Stimulated activated naive CD8-positive, alpha-beta T cell treated with anti-CD3 and anti-CD28 coated beads, Interleukin-15, Interleukin-2, amounts not matched to agents 100 ng/mL and 50 ng/mL, for 24 hours (primary cell): ENCODE results near the gene TGM3.

ENCODE experiments used
- H3K27ac Mint-ChIP-seq: one replicate; pipeline ENCODE4 v1.8.0; 2021; ENCODE audit warnings: mild to moderate bottlenecking, mixed read lengths
- H3K27me3 Mint-ChIP-seq: one replicate; pipeline ENCODE4 v1.8.0; 2021; ENCODE audit warnings: mixed read lengths
- H3K36me3 Mint-ChIP-seq: one replicate; pipeline ENCODE4 v1.8.0; 2021; ENCODE audit warnings: low read depth, mixed read lengths
- H3K4me1 Mint-ChIP-seq: one replicate; pipeline ENCODE4 v1.8.0; 2021; ENCODE audit warnings: low read depth, mixed read lengths
- H3K4me3 Mint-ChIP-seq: one replicate; pipeline ENCODE4 v1.8.0; 2021; ENCODE audit warnings: mild to moderate bottlenecking, mixed read lengths
- H3K9me3 Mint-ChIP-seq: one replicate; pipeline ENCODE4 v1.8.0; 2021; ENCODE audit warnings: mixed read lengths

The TGM3 gene

DNA sequence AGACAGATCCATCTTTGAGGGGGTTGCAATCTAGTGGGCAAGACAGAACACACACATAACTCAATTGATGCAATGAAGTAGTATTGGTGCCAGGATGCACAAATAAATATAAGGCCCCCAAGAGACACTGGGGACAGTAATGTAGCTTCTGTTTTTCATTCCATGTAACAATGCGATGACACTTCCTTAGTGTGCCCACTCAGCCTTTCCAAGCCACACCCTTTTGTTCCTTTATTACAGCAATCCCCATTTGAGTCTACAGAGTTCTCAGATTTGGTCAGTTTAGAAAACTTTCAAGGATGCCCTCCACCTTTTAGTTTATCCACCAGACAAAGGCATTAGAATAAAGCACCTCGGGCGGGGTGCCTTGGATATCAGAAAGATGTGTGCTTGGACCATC, 15.5 kb downstream of the TGM3 start:
- Mint-ChIP-seq H3K4me1 (no peaks in the 10 kb centered on the region), H3K9me3 (no peaks in the 10 kb centered on the region), H3K4me3 (no peak overlapping the region), H3K27ac (no peak overlapping the region), H3K36me3 (no peaks in the 10 kb centered on the region), H3K27me3 (peaks cover 5% of the 10 kb centered on the region)

DNA sequence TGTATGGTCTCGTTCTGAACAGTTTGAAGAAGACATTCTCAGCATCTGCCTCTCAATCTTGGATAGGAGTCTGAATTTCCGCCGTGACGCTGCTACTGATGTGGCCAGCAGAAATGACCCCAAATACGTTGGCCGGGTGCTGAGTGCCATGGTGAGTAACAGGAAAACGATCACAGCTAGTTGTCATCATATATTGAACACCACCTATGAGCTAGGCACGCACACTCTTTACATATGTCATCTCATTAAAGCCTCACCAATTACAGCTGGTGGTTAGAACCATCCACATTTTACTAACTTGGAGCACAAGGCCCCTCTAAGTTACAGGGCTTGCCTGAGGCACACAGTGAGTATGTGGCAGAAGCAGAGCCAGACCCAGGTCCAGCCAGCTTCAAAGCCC, 17.1 kb downstream of the TGM3 start:
- Mint-ChIP-seq H3K27ac (no peak overlapping the region), H3K36me3 (no peaks in the 10 kb centered on the region), H3K9me3 (no peaks in the 10 kb centered on the region), H3K4me3 (no peak overlapping the region), H3K4me1 (no peaks in the 10 kb centered on the region), H3K27me3 (peaks cover 5% of the 10 kb centered on the region)

- Mint-ChIP-seq H3K4me1 (no peaks in the 10 kb centered on the region), H3K36me3 (no peaks in the 10 kb centered on the region), H3K4me3 (no peak overlapping the region), H3K27me3 (peaks cover 5% of the 10 kb centered on the region), H3K9me3 (no peaks in the 10 kb centered on the region), H3K27ac (no peak overlapping the region)
Measured at GRCh38 chr20:2313316-2313715, 17.5 kb downstream of the TGM3 start.

DNA sequence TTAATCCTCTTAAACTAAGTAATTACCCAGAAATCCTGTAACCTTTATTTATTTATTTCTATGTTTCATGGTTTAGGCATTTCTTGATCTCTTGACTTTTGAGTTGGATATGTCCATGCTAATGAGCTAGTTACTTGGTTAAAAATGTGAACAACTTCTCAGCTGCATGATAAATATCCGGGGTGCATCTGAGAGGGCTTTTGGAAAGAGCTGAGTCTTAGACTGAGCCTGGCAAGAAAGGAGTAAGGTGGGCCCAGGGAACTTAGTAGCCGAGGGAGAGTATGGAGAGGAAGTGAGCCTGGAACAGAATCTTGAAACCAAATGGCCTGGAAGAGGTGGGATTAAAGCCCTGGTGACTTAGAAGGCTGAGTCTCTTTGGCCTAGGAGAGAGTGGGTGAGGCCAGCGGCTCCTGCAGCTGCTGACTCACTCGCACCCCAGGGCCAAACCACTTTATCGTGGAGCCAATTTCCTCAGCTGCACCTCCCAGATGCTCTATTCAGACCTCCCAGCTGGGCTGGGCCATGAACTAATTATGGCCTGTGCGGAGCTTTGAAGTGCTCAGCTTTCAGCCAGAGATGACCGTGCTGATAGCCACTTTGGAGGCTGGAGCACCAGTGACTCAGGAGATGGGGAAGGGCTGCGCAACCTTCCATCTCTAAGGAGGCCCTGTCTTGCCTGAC, 19.1 kb downstream of the TGM3 start:
- Mint-ChIP-seq H3K27ac (no peak overlapping the region), H3K36me3 (no peaks in the 10 kb centered on the region), H3K27me3 (peaks cover 10% of the 10 kb centered on the region), H3K9me3 (no peaks in the 10 kb centered on the region), H3K4me3 (no peak overlapping the region), H3K4me1 (no peaks in the 10 kb centered on the region)

DNA sequence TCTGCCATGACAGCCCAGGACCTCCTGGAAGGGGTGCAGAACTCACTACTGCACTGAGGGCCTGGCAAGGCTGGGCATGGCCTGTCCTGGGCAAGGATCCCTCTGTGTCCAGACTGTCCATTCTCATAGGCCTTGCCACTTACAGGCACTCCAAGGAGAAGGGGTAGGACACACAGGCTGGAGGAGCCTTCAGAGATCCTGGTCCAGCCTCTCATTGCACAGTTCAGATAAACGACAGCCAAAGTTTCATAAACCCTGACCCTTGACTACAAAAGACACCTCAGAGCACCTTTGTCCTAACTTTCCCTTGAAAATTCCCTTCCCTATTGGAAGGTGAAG, 19.6 kb downstream of the TGM3 start:
- Mint-ChIP-seq H3K27ac (no peak overlapping the region), H3K9me3 (no peaks in the 10 kb centered on the region), H3K27me3 (peaks cover 10% of the 10 kb centered on the region), H3K4me3 (no peak overlapping the region), H3K36me3 (no peaks in the 10 kb centered on the region), H3K4me1 (no peaks in the 10 kb centered on the region)

GRCh38 chr20:2316847-2317495, 21.2 kb downstream of the TGM3 start:
- Mint-ChIP-seq H3K36me3 (no peaks in the 10 kb centered on the region), H3K27ac (no peak overlapping the region), H3K27me3 (peaks cover 10% of the 10 kb centered on the region), H3K4me3 (no peak overlapping the region), H3K4me1 (no peaks in the 10 kb centered on the region), H3K9me3 (no peaks in the 10 kb centered on the region)

GRCh38 chr20:2320813-2321658, 25.2 kb downstream of the TGM3 start:
- no peaks in the 10 kb centered on the region for H3K36me3 Mint-ChIP-seq
- no peaks in the 10 kb centered on the region for H3K4me1 Mint-ChIP-seq

DNA sequence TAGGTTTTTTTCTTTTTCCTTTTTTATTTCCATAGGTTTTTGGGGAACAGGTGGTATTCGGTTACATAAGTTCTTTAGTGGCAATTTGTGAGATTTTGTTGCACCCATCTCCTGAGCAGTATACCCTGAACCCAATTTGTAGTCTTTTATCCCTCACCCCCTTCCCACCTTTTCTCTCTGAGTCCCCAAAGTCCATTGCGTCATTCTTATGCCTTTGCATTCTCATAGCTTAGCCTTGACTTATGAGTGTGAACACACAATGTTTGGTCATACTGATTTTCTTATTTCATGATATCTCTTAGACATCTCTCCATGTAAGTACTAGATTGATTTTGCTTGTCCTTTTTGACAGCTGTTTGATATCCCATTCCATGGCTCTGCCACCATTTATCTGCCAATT, 27.2 kb downstream of the TGM3 start:
- no peaks in the 10 kb centered on the region for H3K4me1 Mint-ChIP-seq
- H3K36me3 Mint-ChIP-seq: no peaks in the 10 kb centered on the region
- H3K9me3 Mint-ChIP-seq: no peaks in the 10 kb centered on the region
- no peak overlapping the region for H3K4me3 Mint-ChIP-seq
- no peak overlapping the region for H3K27ac Mint-ChIP-seq
- peaks cover 33% of the 10 kb centered on the region for H3K27me3 Mint-ChIP-seq

More at GRCh38 chr20:2320813-2321658, 25.2 kb downstream of the TGM3 start:
- Mint-ChIP-seq H3K4me3 (no peak overlapping the region), H3K9me3 (no peaks in the 10 kb centered on the region), H3K27me3 (peaks cover 33% of the 10 kb centered on the region), H3K27ac (no peak overlapping the region)

DNA sequence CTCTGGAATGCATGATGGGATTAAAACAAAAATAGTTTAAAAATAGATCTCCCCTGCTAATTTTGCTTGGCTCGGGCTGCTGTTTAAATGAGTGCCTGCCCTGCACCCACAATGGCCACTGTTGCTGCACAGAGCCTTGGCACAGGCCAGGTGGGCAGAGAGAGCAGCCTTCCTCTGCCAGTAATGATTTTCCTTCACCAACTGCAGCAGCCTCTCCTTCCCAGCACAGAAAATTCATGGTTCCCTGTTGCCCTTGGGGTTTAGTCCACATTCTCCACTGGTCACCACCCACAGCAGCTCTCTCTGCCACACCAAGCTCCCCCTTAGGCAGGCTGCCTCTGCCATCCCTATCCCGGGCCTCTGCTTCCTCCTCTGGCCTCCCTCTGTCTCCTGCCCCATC, 30.2 kb downstream of the TGM3 start:
- peaks cover 39% of the 10 kb centered on the region for H3K27me3 Mint-ChIP-seq
- no peak overlapping the region for H3K4me3 Mint-ChIP-seq
- H3K4me1 Mint-ChIP-seq: no peaks in the 10 kb centered on the region
- H3K9me3 Mint-ChIP-seq: no peaks in the 10 kb centered on the region
- no peaks in the 10 kb centered on the region for H3K36me3 Mint-ChIP-seq
- H3K27ac Mint-ChIP-seq: no peak overlapping the region

GRCh38 chr20:2327620-2328555, 32.1 kb downstream of the TGM3 start:
- Mint-ChIP-seq H3K36me3 (no peaks in the 10 kb centered on the region), H3K4me3 (no peak overlapping the region), H3K9me3 (no peaks in the 10 kb centered on the region), H3K4me1 (no peaks in the 10 kb centered on the region), H3K27ac (no peak overlapping the region), H3K27me3 (peaks cover 33% of the 10 kb centered on the region)

DNA sequence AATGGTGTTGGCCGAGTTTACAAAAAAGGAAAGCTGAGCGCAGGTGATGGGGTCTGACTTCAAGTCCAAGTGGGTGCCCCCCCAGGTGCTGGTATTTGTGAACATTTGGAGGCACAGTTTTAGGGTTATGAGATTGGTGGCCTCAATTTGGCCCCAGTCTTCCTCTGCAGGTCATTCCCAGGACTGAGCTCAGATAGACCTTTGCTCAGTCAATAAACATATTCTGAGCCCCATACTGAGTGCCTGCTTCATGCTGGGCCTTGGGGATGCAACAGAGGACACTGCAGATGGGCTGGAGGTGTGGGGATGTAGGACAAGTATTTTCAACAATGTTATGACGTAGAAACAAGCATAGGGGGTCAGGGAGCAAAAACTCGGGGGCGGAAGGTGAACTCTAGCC, 33.5 kb downstream of the TGM3 start:
- Mint-ChIP-seq H3K27me3 (peaks cover 26% of the 10 kb centered on the region), H3K9me3 (no peaks in the 10 kb centered on the region), H3K4me1 (no peaks in the 10 kb centered on the region), H3K27ac (no peak overlapping the region), H3K4me3 (no peak overlapping the region), H3K36me3 (no peaks in the 10 kb centered on the region)

DNA sequence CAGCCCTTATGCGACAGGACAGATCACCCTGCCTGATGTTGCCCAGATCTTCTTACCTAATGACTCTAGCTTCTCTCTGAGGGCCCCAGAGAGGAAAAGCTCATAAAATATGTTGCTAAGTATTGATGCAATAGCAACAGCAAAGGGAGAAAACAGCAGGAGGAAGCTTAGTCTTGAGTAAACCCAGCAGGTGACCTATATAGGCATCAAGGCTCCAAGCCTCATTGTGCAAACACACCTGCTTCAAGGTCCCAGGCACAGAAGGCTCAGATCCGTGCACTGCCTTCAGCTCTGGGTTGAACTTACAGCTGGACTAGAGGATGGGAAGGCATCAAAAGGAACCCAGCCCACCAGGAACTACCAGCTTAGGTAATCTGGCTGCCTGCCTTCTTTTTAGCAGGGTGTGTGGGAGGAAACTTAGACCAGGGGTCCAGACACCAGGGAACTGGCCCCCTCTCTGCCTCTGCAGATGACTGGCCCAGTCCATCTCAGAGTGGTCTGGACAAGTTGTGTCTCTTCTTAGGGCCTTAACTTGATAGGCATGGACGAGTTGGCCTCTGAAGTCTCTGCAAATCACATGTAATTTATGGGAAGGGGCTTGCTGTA, 34.4 kb downstream of the TGM3 start:
- no peaks in the 10 kb centered on the region for H3K4me1 Mint-ChIP-seq
- H3K27ac Mint-ChIP-seq: no peak overlapping the region
- no peaks in the 10 kb centered on the region for H3K36me3 Mint-ChIP-seq
- peaks cover 17% of the 10 kb centered on the region for H3K27me3 Mint-ChIP-seq
- no peaks in the 10 kb centered on the region for H3K9me3 Mint-ChIP-seq
- H3K4me3 Mint-ChIP-seq: no peak overlapping the region

- no peaks in the 10 kb centered on the region for H3K4me1 Mint-ChIP-seq
- H3K4me3 Mint-ChIP-seq: no peak overlapping the region
- no peak overlapping the region for H3K27ac Mint-ChIP-seq
- H3K36me3 Mint-ChIP-seq: no peaks in the 10 kb centered on the region
- no peaks in the 10 kb centered on the region for H3K9me3 Mint-ChIP-seq
- H3K27me3 Mint-ChIP-seq: peaks cover 16% of the 10 kb centered on the region
Measured at GRCh38 chr20:2331106-2331505, 35.3 kb downstream of the TGM3 start.

- peaks cover 19% of the 10 kb centered on the region for H3K27me3 Mint-ChIP-seq
- H3K4me3 Mint-ChIP-seq: no peak overlapping the region
- no peak overlapping the region for H3K27ac Mint-ChIP-seq
- no peaks in the 10 kb centered on the region for H3K4me1 Mint-ChIP-seq
- no peaks in the 10 kb centered on the region for H3K9me3 Mint-ChIP-seq
- no peaks in the 10 kb centered on the region for H3K36me3 Mint-ChIP-seq
Measured at GRCh38 chr20:2331901-2332565, 36.2 kb downstream of the TGM3 start.
